PC-9 (cell line): Measurements from ENCODE around the gene TUBGCP4. TPM values are rescaled to one million over a fixed set of nuclear protein-coding genes. Genes with fewer than 3 reads are reported as not detected.

Experiments
- BruUV-seq: library from RNA; stranded (reverse); fragments of 400-500 nt; replicated peaks from 2 replicates; lab custom pipeline; 2021; lab: Mats Ljungman, UMichigan
- CTCF ChIA-PET: fragments of 300-600 bp; sonication (Branson Sonifier 250); formaldehyde crosslinking; loops from one replicate; lab custom pipeline; 2022; ENCODE audit warnings: antibody characterized with exemption; lab: Charles Lee
- POLR2A ChIA-PET: fragments of 300-600 bp; sonication (Branson Sonifier 250); formaldehyde crosslinking; loops from one replicate; lab custom pipeline; 2022; ENCODE audit warnings: antibody characterized with exemption; ENCODE audit not compliant: unreplicated experiment; lab: Charles Lee
- DNase-seq, 2 experiments: peaks; one replicate each; pipeline versions ENCODE4 v3.0.0 to v3.0.0-alpha.2; 2015 to 2022; ENCODE audit warnings: mixed read lengths in 1 of 2
- H2AFZ ChIP-seq: fragments of 200-600 bp; sonication (generic); 2 replicates; pipeline ENCODE4 v1.8.1; 2017; ENCODE audit warnings: antibody characterized with exemption
- H3F3A ChIP-seq: fragments of 200-600 bp; sonication (generic); 2 replicates; pipeline ENCODE4 v1.8.1; 2017; ENCODE audit warnings: antibody characterized with exemption, mild to moderate bottlenecking, low read depth; ENCODE audit not compliant: insufficient read depth
- H3K27ac ChIP-seq: fragments of 200-600 bp; sonication (generic); 2 replicates; pipeline ENCODE4 v1.6.1; 2016; ENCODE audit warnings: mixed run types
- H3K27me3 ChIP-seq: fragments of 200-600 bp; sonication (generic); 2 replicates; pipeline ENCODE4 v1.6.1; 2016; ENCODE audit warnings: low read depth, mixed run types; ENCODE audit not compliant: insufficient read depth
- H3K36me3 ChIP-seq: fragments of 200-600 bp; sonication (generic); 2 replicates; pipeline ENCODE4 v1.6.1; 2016; ENCODE audit warnings: low read depth, mixed run types
- H3K4me1 ChIP-seq: fragments of 200-600 bp; sonication (generic); replicated peaks from 2 replicates; pipeline ENCODE4 v1.6.1; 2016; ENCODE audit warnings: mixed run types; ENCODE audit not compliant: insufficient read depth
- H3K4me2 ChIP-seq: fragments of 200-600 bp; sonication (generic); 2 replicates; pipeline ENCODE4 v1.6.1; 2017; ENCODE audit warnings: mixed run types
- H3K4me3 ChIP-seq: fragments of 200-600 bp; sonication (generic); 2 replicates; pipeline ENCODE4 v1.6.1; 2016; ENCODE audit warnings: mixed run types
- H3K79me2 ChIP-seq: fragments of 200-600 bp; sonication (generic); 2 replicates; pipeline ENCODE4 v1.6.1; 2017; ENCODE audit warnings: low read depth, mixed run types
- H3K9me2 ChIP-seq: fragments of 200-600 bp; sonication (generic); 2 replicates; pipeline ENCODE4 v1.8.1; 2017; ENCODE audit warnings: mild to moderate bottlenecking; ENCODE audit not compliant: insufficient read depth
- H3K9me3 ChIP-seq: fragments of 200-600 bp; sonication (generic); 2 replicates; pipeline ENCODE4 v1.8.1; 2016; ENCODE audit warnings: low read depth; ENCODE audit not compliant: insufficient read depth
- H4K20me1 ChIP-seq: fragments of 200-600 bp; sonication (generic); 2 replicates; pipeline ENCODE4 v1.8.1; 2017; ENCODE audit not compliant: insufficient read depth
- EZH2 ChIP-seq: fragments of 200-600 bp; sonication (generic); IDR thresholded peaks from 2 replicates; pipeline ENCODE4 v1.8.0; 2017; ENCODE audit warnings: antibody characterized with exemption, low read depth
- intact Hi-C: fragments of 100-400 bp; cut with micrococcal nuclease; formaldehyde crosslinking; loops from one replicate; pipeline ENCODE4 v1.10.0; 2022; ENCODE audit not compliant: unreplicated experiment
- total RNA-seq: library from RNA; stranded (reverse); gene quantifications from 2 replicates; pipeline ENCODE4 v1.2.3, GENCODE V29; 2021
- TF ChIP-seq, protein P1 (sequence below): fragments of 200-600 bp; sonication (generic); conservative IDR thresholded peaks from 2 replicates; pipeline ENCODE4 v1.6.1; 2017; ENCODE audit warnings: mixed run types, antibody characterized with exemption, mild to moderate bottlenecking, moderate library complexity

TUBGCP4 gene
- total RNA-seq, 1 experiment from 2014 or later = 30.8 TPM

DNA sequence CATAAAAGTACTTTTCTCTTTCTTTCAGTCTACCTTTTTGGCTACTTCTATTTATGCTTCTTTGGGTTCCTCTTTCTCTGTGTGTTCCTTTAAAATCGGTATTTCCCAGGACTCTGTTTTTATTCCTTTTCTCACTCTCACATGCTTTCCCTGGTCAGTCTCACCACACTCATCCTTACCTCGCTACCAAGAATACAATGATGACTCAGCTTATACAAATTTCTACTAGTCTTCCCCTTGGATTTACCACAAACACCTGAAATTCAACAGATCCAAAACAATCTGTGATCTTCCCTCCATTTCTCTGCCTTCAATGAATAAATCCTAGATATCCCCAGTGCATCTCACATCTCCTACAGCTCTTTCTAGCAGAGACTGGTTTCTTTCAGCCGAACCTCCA is 52.9 kb downstream of the TUBGCP4 start:
- intact Hi-C loops = no loop called here
- Histone ChIP-seq H3K4me2 (no peak overlapping the region), H3K79me2 (no peaks in the 10 kb centered on the region), H3K4me1 (no peaks in the 10 kb centered on the region), H4K20me1 (no peaks in the 10 kb centered on the region; the same call in 1 of the 2 replicates), H3K9me2 (no peaks in the 10 kb centered on the region), H3K9me3 (no peaks in the 10 kb centered on the region), H2AFZ (no peak overlapping the region), H3K27me3 (no peaks in the 10 kb centered on the region), H3K4me3 (no peak overlapping the region), H3K36me3 (no peaks in the 10 kb centered on the region; the same call in 1 of the 2 replicates), H3F3A (no peaks in the 10 kb centered on the region), H3K27ac (no peak overlapping the region)
- TF ChIP-seq, protein P1, sequence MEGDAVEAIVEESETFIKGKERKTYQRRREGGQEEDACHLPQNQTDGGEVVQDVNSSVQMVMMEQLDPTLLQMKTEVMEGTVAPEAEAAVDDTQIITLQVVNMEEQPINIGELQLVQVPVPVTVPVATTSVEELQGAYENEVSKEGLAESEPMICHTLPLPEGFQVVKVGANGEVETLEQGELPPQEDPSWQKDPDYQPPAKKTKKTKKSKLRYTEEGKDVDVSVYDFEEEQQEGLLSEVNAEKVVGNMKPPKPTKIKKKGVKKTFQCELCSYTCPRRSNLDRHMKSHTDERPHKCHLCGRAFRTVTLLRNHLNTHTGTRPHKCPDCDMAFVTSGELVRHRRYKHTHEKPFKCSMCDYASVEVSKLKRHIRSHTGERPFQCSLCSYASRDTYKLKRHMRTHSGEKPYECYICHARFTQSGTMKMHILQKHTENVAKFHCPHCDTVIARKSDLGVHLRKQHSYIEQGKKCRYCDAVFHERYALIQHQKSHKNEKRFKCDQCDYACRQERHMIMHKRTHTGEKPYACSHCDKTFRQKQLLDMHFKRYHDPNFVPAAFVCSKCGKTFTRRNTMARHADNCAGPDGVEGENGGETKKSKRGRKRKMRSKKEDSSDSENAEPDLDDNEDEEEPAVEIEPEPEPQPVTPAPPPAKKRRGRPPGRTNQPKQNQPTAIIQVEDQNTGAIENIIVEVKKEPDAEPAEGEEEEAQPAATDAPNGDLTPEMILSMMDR = no peak
- no peak for TF ChIP-seq EZH2
- ChIA-PET CTCF (no interaction called here), POLR2A (no interaction called here)
- BruUV-seq = no TSS peak
- no peak for DNase-seq

DNA sequence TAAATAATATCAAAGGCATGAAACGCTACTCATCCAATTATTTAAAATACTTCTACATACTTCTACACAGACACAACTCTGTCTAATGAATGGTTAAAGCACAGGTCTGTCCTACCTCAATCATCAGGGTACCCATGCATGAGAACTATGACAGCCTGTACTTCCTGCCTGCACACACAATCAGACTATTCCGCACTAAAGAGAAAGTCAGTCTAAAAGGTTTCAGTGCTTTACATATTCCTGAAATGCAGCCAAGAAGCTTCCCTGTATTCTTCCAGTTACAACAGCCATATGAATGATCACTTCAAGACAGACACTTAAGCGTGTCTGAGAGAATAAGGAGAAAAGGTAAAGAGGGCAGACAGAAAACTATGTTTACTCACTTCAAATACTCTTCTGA is 58.8 kb downstream of the TUBGCP4 start:
- Histone ChIP-seq H3F3A (no peaks in the 10 kb centered on the region), H3K9me3 (no peaks in the 10 kb centered on the region), H3K27ac (no peak overlapping the region), H3K4me2 (no peak overlapping the region), H3K4me1 (no peaks in the 10 kb centered on the region), H2AFZ (no peak overlapping the region), H4K20me1 (no peaks in the 10 kb centered on the region; the same call in 1 of the 2 replicates), H3K4me3 (no peak overlapping the region), H3K9me2 (no peaks in the 10 kb centered on the region), H3K27me3 (no peaks in the 10 kb centered on the region), H3K79me2 (no peaks in the 10 kb centered on the region), H3K36me3 (no peaks in the 10 kb centered on the region)
- ChIA-PET POLR2A (no interaction called here), CTCF (no interaction called here)
- TF ChIP-seq, protein P1 = no peak
- no peak for TF ChIP-seq EZH2
- DNase-seq = no peak
- intact Hi-C loops = no loop called here
- no TSS peak for BruUV-seq

DNA sequence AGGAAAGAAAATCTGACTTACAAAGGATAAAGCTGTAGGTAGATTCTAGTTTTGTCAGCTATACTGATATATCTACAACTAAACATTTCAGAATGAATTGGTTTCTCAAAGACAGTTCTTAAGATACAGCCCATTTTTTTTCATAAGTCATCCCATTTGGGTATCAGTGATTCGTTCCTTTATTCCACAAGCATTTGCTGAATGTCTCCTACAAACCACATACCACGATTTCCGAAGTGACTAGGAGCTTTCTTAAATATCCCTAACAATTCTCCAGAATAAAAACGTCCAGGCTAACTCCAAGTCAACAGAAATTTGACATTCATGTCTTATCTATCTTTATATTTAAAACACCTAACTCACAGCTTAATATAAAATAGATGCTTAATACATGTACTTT is 62.3 kb downstream of the TUBGCP4 start:
- intact Hi-C loops = no loop called here
- no peak overlapping the region for H3K4me3 ChIP-seq
- H2AFZ ChIP-seq = no peak overlapping the region
- no peaks in the 10 kb centered on the region; the same call in 1 of the 2 replicates for H4K20me1 ChIP-seq
- CTCF ChIA-PET = interaction anchor here (0.5 to 0.6 kb wide), 2 partner anchors 27 to 43 kb away, joined by 3 read pairs; no protein-coding TSS in a partner anchor
- no peaks in the 10 kb centered on the region for H3K9me2 ChIP-seq
- BruUV-seq = no TSS peak
- POLR2A ChIA-PET = interaction anchor here (0.7 kb wide), 1 partner anchor 18 kb away, joined by 14 read pairs; no protein-coding TSS in a partner anchor
- no peak for DNase-seq
- TF ChIP-seq EZH2 = no peak
- no peaks in the 10 kb centered on the region for H3F3A ChIP-seq
- no peaks in the 10 kb centered on the region for H3K79me2 ChIP-seq
- no peaks in the 10 kb centered on the region for H3K27me3 ChIP-seq
- no peaks in the 10 kb centered on the region for H3K4me1 ChIP-seq
- H3K4me2 ChIP-seq = no peak overlapping the region
- no peaks in the 10 kb centered on the region for H3K36me3 ChIP-seq
- H3K27ac ChIP-seq = no peak overlapping the region
- H3K9me3 ChIP-seq = no peaks in the 10 kb centered on the region
